OCI-LY3 (cell line): ENCODE results near the gene OR5H6.
"Not testable (repeated sequence)": the region's sequence is repeated elsewhere in the genome, so short reads cannot be mapped to it uniquely, and the experiment has no call there.

Experiments used
- H2AFZ ChIP-seq: fragments of 200-600, 300-600 bp; shearing (Covaris generic); 2 replicates; pipeline ENCODE4 v1.6.0; 2014; ENCODE audit warnings: antibody characterized with exemption, low read depth, low read length
- H3K27ac ChIP-seq: fragments of 200-600, 300-600 bp; sonication (generic); 2 replicates; pipeline ENCODE4 v1.5.1; 2014; ENCODE audit warnings: mild to moderate bottlenecking, low read length, moderate library complexity, mixed read lengths
- H3K27me3 ChIP-seq: fragments of 200-600, 300-600 bp; sonication (generic); 2 replicates; pipeline ENCODE4 v1.6.1; 2014; ENCODE audit warnings: low read depth, low read length, mixed read lengths
- H3K36me3 ChIP-seq: fragments of 200-600, 300-600 bp; sonication (generic); replicated peaks from 2 replicates; pipeline ENCODE3; 2014; ENCODE audit warnings: low read depth, low read length, mixed read lengths
- H3K4me1 ChIP-seq: fragments of 300-600, 200-600 bp; sonication (generic); 2 replicates; pipeline ENCODE4 v1.6.1; 2014; ENCODE audit warnings: low read length, mixed read lengths
- H3K4me2 ChIP-seq: fragments of 200-600, 300-600 bp; sonication (generic); 2 replicates; pipeline ENCODE4 v1.6.1; 2014; ENCODE audit warnings: low read length, mixed read lengths
- H3K4me3 ChIP-seq: fragments of 300-600, 200-600 bp; sonication (generic); 2 replicates; pipeline ENCODE4 v1.5.1; 2014; ENCODE audit warnings: antibody characterized with exemption, mild to moderate bottlenecking, low read length, moderate library complexity
- H3K79me2 ChIP-seq: fragments of 300-600, 200-600 bp; shearing (Covaris generic); 2 replicates; pipeline ENCODE4 v1.6.1; 2014; ENCODE audit warnings: mild to moderate bottlenecking, low read length, mixed read lengths
- H3K9ac ChIP-seq: fragments of 300-600, 200-600 bp; shearing (Covaris generic); 2 replicates; pipeline ENCODE4 v1.6.0; 2014; ENCODE audit warnings: mild to moderate bottlenecking, low read length, moderate library complexity
- H3K9me3 ChIP-seq: fragments of 200-600, 300-600 bp; shearing (Covaris generic); 2 replicates; pipeline ENCODE4 v1.6.1; 2014; ENCODE audit warnings: low read length, mixed read lengths; ENCODE audit not compliant: insufficient read depth
- H4K20me1 ChIP-seq: fragments of 200-600, 300-600 bp; sonication (generic); 2 replicates; pipeline ENCODE4 v1.6.1; 2016; ENCODE audit warnings: low read length, mixed read lengths; ENCODE audit not compliant: insufficient read depth
- CTCF ChIP-seq: fragments of 200-600, 300-600 bp; sonication (generic); IDR thresholded peaks from 2 replicates; pipeline ENCODE4 v1.5.1; 2014; ENCODE audit warnings: antibody characterized with exemption, low read length, low read depth
- EZH2phosphoT487 ChIP-seq: fragments of 200-600 bp; shearing (Covaris generic); IDR thresholded peaks from 2 replicates; pipeline ENCODE4 v1.6.1; 2018; ENCODE audit warnings: antibody characterized with exemption, mixed run types, low read depth

The OR5H6 gene

GRCh38 chr3:98246142-98246541, 17.9 kb upstream of the OR5H6 start:
- Histone ChIP-seq H3K27ac (no peak overlapping the region), H3K36me3 (no peaks in the 10 kb centered on the region), H2AFZ (no peak overlapping the region), H3K79me2 (no peaks in the 10 kb centered on the region), H3K9ac (no peak overlapping the region), H3K4me2 (no peak overlapping the region), H4K20me1 (no peaks in the 10 kb centered on the region), H3K4me3 (no peak overlapping the region), H3K27me3 (no peaks in the 10 kb centered on the region), H3K9me3 (no peaks in the 10 kb centered on the region), H3K4me1 (no peaks in the 10 kb centered on the region)
- no peak for TF ChIP-seq EZH2phosphoT487
- TF ChIP-seq CTCF = no peak

DNA sequence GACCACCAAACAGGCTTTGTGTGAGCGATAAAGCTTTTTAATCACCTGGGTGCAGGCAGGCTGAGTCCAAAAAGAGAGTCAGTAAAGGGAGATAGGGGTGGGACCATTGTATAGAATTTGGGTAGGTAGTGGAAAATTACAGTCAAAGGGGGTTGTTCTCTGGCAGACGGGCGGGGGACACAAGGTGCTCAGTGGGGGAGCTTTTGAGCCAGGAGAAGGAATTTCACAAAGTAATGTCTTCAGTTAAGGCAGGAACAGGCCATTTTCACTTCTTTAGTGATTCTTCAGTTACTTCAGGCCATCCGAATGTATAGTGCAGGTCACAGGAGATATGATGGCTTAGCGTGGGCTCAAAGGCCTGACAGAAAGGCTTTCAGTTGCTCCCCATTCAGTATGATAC, 8.0 kb upstream of the OR5H6 start:
- not testable (repeated sequence) for H2AFZ ChIP-seq, H3K4me1 ChIP-seq, H3K4me3 ChIP-seq, H3K27ac ChIP-seq, H4K20me1 ChIP-seq, H3K36me3 ChIP-seq, H3K27me3 ChIP-seq, H3K79me2 ChIP-seq, H3K9ac ChIP-seq, H3K4me2 ChIP-seq, H3K9me3 ChIP-seq

DNA sequence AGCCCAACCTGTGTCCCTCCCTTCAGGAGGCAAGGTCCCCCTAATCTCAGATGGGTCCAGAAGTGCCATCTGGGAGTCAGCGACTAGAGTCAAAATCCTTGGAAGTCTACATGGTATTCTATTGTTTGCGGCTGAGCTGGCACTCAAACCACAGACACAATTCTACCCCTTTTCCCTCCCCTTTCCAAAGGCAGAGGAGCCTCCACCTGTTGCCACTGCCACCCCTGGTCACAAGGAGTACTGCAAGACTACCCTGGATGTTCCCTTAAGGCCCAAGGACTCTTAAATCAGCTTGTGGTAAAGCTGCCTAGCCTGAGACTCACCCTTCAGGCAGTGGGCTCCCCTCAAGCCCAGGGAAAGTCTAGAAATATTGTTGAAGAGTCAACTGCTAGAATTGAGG, 4.3 kb upstream of the OR5H6 start:
- TF ChIP-seq CTCF = no peak; the same call in 1 of the 2 replicates
- TF ChIP-seq EZH2phosphoT487 = no peak
- no peak overlapping the region for H3K27ac ChIP-seq

DNA sequence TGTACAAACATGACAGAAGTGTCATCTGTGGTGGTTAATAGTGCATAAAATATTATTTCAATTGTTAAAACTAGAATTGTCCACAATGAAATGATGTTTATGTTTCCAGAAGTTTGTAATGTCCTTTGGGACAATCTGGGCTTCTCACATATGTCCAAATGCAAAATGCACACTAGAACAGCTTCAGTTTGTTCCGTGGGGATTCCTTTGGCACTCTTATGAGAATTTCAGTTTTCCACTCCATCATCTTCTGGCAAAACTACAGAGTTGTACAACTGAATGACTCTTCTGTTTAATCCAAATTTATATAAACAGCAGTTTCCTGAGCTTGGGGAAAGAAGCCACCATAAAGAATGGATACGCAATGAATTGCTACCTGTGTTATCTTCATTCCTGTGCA, 2.0 kb upstream of the OR5H6 start:
- Histone ChIP-seq H2AFZ (no peak overlapping the region), H3K27ac (no peak overlapping the region), H3K9ac (no peak overlapping the region), H3K9me3 (no peaks in the 10 kb centered on the region), H3K4me2 (no peak overlapping the region), H3K4me3 (no peak overlapping the region), H3K36me3 (no peaks in the 10 kb centered on the region), H3K79me2 (no peaks in the 10 kb centered on the region), H3K27me3 (no peaks in the 10 kb centered on the region), H4K20me1 (no peaks in the 10 kb centered on the region), H3K4me1 (no peaks in the 10 kb centered on the region)
- TF ChIP-seq EZH2phosphoT487 (no peak), CTCF (no peak)

More for the DNA sequence above, 4.3 kb upstream of the OR5H6 start:
- H4K20me1 ChIP-seq = no peaks in the 10 kb centered on the region
- no peaks in the 10 kb centered on the region for H3K79me2 ChIP-seq
- H3K36me3 ChIP-seq = no peaks in the 10 kb centered on the region
- no peak overlapping the region for H3K9ac ChIP-seq
- H3K9me3 ChIP-seq = no peaks in the 10 kb centered on the region
- H3K4me3 ChIP-seq = no peak overlapping the region
- H3K27me3 ChIP-seq = no peaks in the 10 kb centered on the region
- H3K4me2 ChIP-seq = no peak overlapping the region
- no peaks in the 10 kb centered on the region for H3K4me1 ChIP-seq
- no peak overlapping the region for H2AFZ ChIP-seq

DNA sequence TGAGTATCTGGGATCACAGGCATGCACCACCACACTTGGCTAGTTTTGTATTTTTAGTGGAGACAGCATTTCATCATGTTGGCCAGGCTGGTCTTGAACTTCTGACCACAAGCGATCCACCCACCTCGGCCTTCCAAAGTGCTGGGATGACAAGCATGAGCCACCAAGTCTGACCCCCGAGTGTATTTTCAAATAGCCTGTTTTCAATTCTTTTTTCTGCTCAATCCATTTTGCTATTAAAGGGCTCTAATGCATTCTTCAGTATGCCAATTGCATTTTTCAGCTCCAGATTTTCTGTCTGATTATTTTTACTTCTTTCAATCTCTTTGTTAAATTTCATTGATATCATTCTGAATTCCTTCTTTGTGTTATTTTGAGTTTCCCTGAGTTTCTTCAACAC, 5.8 kb downstream of the OR5H6 start:
- no peaks in the 10 kb centered on the region for H3K79me2 ChIP-seq
- no peak overlapping the region for H3K4me3 ChIP-seq
- TF ChIP-seq CTCF (no peak), EZH2phosphoT487 (no peak)
- H3K9me3 ChIP-seq = 0 out of 2 replicates have a peak, but pooled peaks cover 4% of the 10 kb centered on the region
- no peaks in the 10 kb centered on the region for H4K20me1 ChIP-seq
- no peak overlapping the region for H3K27ac ChIP-seq
- no peaks in the 10 kb centered on the region for H3K36me3 ChIP-seq
- H3K27me3 ChIP-seq = no peaks in the 10 kb centered on the region
- no peaks in the 10 kb centered on the region for H3K4me1 ChIP-seq
- H3K4me2 ChIP-seq = no peak overlapping the region
- no peak overlapping the region for H3K9ac ChIP-seq
- H2AFZ ChIP-seq = no peak overlapping the region
